GM12872 (cell line): ENCODE data around the gene NFATC4.

Source experiments
- TF ChIP-seq, protein P1 (sequence below): IDR thresholded peaks from 3 replicates; pipeline ENCODE4 v1.5.1; 2011; ENCODE audit warnings: low read depth, mild to moderate bottlenecking, low read length, moderate library complexity; ENCODE audit not compliant: insufficient read depth

NFATC4 gene

DNA sequence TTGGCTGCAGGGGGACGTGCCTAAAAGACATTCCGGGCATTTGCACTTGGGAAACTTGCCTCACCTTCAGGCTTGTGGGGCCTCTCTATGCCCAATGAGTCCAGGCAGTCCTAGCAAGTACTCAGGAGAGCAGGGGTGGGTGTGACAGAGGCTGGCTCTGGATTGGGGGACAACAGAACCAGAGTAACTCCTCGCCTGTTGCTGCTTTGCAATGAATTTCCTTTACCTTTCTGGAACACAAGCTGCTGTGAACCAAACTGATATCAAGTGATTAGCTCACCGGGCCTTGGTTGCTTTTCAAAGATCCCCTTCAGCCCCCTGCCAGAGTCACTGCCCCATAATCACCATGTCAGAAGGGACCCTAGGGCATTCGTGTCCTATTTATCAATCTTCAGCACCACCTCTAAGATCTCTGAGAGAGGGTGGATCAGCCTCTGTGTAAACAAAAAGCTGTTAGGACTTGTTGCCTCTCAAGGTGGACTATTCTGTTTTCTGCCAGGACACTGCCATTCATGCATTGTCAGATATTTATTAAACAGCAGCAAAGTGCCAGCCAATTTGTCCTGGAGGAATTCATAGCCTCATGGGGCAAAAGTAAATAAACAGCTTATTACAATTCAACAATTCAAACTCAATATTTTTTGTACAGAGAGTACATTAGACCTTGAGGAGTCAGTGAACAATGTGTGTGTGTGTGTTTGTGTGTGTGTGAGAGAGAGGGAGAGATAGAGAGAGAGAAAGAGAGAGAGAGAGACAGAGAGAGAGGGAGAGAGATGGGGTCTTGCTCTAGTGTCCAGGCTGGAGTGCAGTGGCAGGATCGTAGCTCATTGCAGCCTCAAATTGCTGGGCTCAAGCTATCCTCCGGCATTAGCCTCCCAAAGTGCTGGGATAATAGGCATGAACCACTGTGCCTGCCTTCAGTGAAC, 11.3 kb downstream of the NFATC4 start:
- TF ChIP-seq, protein P1, sequence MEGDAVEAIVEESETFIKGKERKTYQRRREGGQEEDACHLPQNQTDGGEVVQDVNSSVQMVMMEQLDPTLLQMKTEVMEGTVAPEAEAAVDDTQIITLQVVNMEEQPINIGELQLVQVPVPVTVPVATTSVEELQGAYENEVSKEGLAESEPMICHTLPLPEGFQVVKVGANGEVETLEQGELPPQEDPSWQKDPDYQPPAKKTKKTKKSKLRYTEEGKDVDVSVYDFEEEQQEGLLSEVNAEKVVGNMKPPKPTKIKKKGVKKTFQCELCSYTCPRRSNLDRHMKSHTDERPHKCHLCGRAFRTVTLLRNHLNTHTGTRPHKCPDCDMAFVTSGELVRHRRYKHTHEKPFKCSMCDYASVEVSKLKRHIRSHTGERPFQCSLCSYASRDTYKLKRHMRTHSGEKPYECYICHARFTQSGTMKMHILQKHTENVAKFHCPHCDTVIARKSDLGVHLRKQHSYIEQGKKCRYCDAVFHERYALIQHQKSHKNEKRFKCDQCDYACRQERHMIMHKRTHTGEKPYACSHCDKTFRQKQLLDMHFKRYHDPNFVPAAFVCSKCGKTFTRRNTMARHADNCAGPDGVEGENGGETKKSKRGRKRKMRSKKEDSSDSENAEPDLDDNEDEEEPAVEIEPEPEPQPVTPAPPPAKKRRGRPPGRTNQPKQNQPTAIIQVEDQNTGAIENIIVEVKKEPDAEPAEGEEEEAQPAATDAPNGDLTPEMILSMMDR, result no peak

DNA sequence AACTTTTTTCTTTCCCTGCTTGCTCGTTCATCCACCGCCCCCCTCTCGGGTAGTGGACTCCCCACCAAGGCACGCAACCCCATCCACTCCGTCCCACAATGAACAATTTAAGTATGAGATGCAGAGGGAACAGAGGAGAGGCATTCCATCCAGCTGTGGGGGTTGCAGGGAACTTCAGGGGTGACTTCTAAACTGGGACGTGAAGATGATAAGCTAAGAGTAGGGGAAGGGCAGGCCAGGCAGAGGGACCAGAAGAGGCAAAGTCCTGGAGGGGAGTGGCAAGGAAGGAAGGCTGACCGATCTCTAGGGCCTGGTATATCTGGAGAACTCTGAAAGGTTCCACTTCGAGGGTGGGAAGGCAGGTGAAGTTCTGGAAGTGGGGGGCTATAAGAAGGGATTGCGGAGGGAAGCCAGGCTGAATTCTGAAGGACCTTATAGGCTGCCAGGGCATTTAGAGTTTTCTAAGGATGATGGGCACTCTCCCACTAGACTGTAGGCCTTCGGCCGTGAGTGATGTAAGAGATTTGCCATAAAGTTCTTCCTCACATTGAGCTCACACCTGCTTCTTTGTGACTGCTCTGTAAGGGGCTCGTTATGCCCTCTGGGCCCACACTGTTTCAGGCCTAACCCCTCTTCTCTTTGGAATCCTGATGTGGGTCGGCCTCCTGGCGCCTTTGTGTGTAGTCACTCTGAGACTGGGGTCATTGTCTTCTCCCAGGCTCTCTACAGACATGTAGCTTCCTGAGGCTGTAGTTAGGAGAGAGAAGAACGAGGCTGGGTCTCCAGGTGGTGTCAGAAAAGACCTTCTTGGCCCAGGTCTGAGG, 12.1 kb downstream of the NFATC4 start:
- TF ChIP-seq, protein P1, result no peak

DNA sequence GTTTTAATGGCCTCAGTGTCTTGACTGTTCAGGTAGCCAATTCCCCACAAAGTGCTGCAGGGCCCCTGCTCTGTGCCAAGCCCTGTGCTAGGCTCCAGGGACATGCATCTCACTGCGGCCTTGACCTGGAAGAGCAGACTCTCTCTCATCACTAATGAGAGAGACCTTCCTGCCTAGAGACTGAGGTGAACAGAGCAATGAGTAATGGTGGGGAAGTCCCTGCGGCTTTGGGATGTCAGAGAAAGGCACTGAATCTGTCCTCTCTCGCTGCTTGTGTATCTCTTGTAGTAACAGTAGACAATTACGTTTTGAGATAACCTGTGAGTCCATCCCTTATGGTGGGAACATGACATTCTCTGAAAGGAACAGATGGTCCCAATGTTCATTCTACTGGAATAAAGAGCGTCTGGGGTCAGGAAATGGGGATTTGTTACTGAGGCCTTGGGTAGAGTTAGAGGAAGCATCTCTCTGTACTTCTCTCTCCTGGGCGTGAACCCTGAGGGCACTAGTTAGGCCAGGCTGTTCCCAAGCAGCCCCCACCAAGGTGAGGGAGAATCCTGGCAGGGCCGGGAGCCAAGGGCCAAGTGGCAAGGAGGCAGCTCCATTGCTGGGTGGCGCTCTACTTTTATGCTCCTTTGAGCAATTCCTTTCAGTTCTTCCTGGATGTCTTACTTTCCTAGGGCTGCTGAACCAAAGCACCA, 13.5 kb downstream of the NFATC4 start:
- TF ChIP-seq, protein P1, result no peak

DNA sequence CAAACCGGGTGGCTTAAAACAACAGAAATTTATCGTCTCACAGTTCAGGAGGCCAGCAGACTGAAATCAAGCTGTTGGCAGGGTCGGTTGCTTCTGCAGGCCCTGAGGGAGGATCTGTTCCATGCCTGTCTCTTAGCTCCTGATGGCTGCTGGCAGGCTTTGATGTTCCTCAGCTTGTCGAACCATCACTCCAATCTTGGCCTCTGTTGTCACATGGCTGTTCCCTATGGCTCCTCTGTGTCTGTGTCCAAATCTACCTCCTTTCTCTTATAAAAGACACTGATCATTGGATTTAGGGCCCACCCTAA, 14.0 kb downstream of the NFATC4 start:
- TF ChIP-seq, protein P1, result no peak

DNA sequence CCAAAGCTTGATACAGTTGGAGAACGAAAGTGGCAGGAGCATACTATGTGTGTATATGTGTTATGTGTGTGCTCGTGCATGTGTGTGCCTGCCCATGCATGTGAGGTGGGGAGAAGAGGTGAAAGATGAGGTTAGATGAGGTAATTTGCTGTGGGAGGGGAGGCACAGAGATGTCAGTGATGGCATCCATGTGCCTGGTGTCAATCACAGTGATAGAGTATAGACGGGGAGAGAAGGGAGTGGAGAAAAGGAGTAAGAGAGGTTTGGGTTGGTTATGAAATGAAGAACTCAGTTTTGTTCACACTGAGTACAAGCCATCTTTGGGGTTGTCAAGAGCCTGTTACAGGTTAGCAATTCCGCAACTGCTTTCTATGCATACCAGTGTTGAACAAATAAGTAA, 16.2 kb downstream of the NFATC4 start:
- TF ChIP-seq, protein P1, result no peak

DNA sequence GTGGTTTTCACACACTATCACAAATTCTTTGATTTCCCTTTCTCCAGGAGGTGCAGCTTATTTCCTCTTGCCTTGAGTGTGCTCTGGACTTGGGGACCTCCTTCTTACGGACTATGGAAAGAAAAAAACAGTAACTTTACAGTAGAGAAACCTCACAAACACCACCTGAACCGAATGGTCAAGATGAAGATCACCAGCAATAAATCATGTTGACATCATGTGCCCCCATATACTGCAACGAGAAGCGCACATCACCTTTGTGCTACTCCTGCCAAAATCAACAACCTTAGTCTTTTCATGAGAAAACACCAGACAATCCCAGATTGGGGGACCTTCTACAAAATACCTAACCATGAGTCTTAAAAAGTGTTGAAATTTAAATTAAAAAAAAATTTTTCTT, 17.5 kb downstream of the NFATC4 start:
- TF ChIP-seq, protein P1, result no peak

DNA sequence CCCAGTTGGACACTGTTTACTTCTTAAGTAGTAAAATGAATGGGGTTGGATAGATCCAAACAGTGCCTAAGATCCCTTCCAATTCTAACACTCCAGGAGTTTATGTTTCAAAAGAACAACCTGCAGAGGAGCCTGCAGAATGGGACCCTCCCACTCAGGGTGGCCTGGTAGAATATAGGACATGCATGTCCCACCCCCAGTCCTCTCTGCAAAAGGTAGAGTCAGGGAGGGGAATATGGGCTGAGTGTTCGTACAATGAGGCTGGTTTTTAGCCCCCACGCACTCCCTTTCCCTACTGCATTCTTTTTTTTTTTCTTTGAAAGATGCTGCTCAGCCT, 19.0 kb downstream of the NFATC4 start:
- TF ChIP-seq, protein P1, result no peak
